WTC11 (cell line): Measurements from ENCODE around the gene BRI3BP. TPM values are rescaled to one million over a fixed set of nuclear protein-coding genes. Genes with fewer than 3 reads are reported as not detected.

Source experiments
- ATAC-seq: fragments of 200-7000 bp; cut with Tn5 transposase; 2 replicates; pipeline ENCODE4 v1.10.0; 2021; ENCODE audit warnings: mild to moderate bottlenecking, moderate library complexity
- CTCF ChIA-PET: fragments of 300-600 bp; sonication (Branson Sonifier 250); formaldehyde crosslinking; loops from one replicate; lab custom pipeline; 2021; ENCODE audit warnings: antibody characterized with exemption; lab: Charles Lee
- POLR2A ChIA-PET: fragments of 350-600 bp; sonication (Branson Sonifier 250); formaldehyde crosslinking; loops from one replicate; lab custom pipeline; 2021; ENCODE audit warnings: antibody characterized with exemption; lab: Charles Lee
- DNase-seq: peaks from one replicate; pipeline ENCODE4 v3.0.0; 2021; ENCODE audit warnings: low spot score
- H3K27ac Mint-ChIP-seq: 2 replicates; pipeline ENCODE4 v1.8.0; 2021; ENCODE audit warnings: mixed read lengths
- H3K27me3 Mint-ChIP-seq: 2 replicates; pipeline ENCODE4 v1.8.0; 2021; ENCODE audit warnings: low read depth, mild to moderate bottlenecking, moderate library complexity, mixed read lengths
- H3K36me3 Mint-ChIP-seq: 2 replicates; pipeline ENCODE4 v1.8.0; 2021; ENCODE audit warnings: mixed read lengths
- H3K4me1 Mint-ChIP-seq: 2 replicates; pipeline ENCODE4 v1.8.0; 2022; ENCODE audit warnings: mixed read lengths
- H3K4me3 Mint-ChIP-seq: 2 replicates; pipeline ENCODE4 v1.8.0; 2021; ENCODE audit warnings: mild to moderate bottlenecking, moderate library complexity, mixed read lengths
- H3K9me3 Mint-ChIP-seq: 2 replicates; pipeline ENCODE4 v1.8.0; 2021; ENCODE audit warnings: mixed read lengths
- AR ChIP-seq: fragments of 250-450 bp; sonication (Bioruptor Pico); IDR thresholded peaks from 2 replicates; pipeline ENCODE4 v1.9.0; 2021; ENCODE audit warnings: mild to moderate bottlenecking
- CDX4 ChIP-seq: fragments of 250-450 bp; sonication (Bioruptor Pico); IDR thresholded peaks from 2 replicates; pipeline ENCODE4 v1.9.0; 2021; ENCODE audit warnings: moderate library complexity, mild to moderate bottlenecking, inconsistent platforms, borderline replicate concordance
- CREM ChIP-seq: sonication (generic); formaldehyde crosslinking; IDR thresholded peaks from 2 replicates; pipeline ENCODE4 v1.8.1; 2022; ENCODE audit warnings: mild to moderate bottlenecking, missing genetic modification reagents, moderate library complexity
- E2F5 ChIP-seq: sonication (generic); formaldehyde crosslinking; IDR thresholded peaks from 2 replicates; pipeline ENCODE4 v1.8.1; 2022; ENCODE audit warnings: mild to moderate bottlenecking, moderate library complexity, missing genetic modification reagents
- EMX1 ChIP-seq: fragments of 250-450 bp; sonication (Bioruptor Pico); IDR thresholded peaks from 2 replicates; pipeline ENCODE4 v1.8.0; 2021; ENCODE audit warnings: mild to moderate bottlenecking
- FOXJ3 ChIP-seq: sonication (generic); formaldehyde crosslinking; IDR thresholded peaks from 2 replicates; pipeline ENCODE4 v1.9.0; 2021; ENCODE audit warnings: missing genetic modification reagents, mild to moderate bottlenecking, borderline replicate concordance
- FOXP1 ChIP-seq: sonication (generic); formaldehyde crosslinking; IDR thresholded peaks from 2 replicates; pipeline ENCODE4 v1.8.0; 2022; ENCODE audit warnings: missing genetic modification reagents, mild to moderate bottlenecking, moderate library complexity, borderline replicate concordance
- FOXP4 ChIP-seq: sonication (generic); formaldehyde crosslinking; IDR thresholded peaks from 2 replicates; pipeline ENCODE4 v1.8.0; 2022; ENCODE audit warnings: mild to moderate bottlenecking, missing genetic modification reagents
- GABPB1 ChIP-seq: sonication (generic); formaldehyde crosslinking; IDR thresholded peaks from 2 replicates; pipeline ENCODE4 v1.8.1; 2023; ENCODE audit warnings: mild to moderate bottlenecking, missing genetic modification reagents
- HMGA2 ChIP-seq: fragments of 250-450 bp; sonication (Bioruptor Pico); IDR thresholded peaks from 2 replicates; pipeline ENCODE4 v1.4.0; 2021; ENCODE audit warnings: mild to moderate bottlenecking, moderate library complexity
- MAX ChIP-seq: sonication (generic); formaldehyde crosslinking; IDR thresholded peaks from 2 replicates; pipeline ENCODE4 v1.8.0; 2022; ENCODE audit warnings: mild to moderate bottlenecking, missing genetic modification reagents
- MYBL2 ChIP-seq: sonication (generic); formaldehyde crosslinking; IDR thresholded peaks from 2 replicates; pipeline ENCODE4 v1.8.1; 2023; ENCODE audit warnings: mild to moderate bottlenecking, moderate library complexity, missing genetic modification reagents
- NFATC4 ChIP-seq: fragments of 250-450 bp; sonication (Bioruptor Pico); IDR thresholded peaks from 2 replicates; pipeline ENCODE4 v1.9.0; 2021; ENCODE audit warnings: mild to moderate bottlenecking
- NR2C2 ChIP-seq: sonication (generic); formaldehyde crosslinking; IDR thresholded peaks from 2 replicates; pipeline ENCODE4 v1.8.0; 2022; ENCODE audit warnings: mild to moderate bottlenecking, missing genetic modification reagents
- NR3C1 ChIP-seq: sonication (generic); formaldehyde crosslinking; conservative IDR thresholded peaks from 2 replicates; pipeline ENCODE4 v1.8.1; 2023; ENCODE audit warnings: low read depth, mild to moderate bottlenecking, missing genetic modification reagents
- PREB ChIP-seq: sonication (generic); formaldehyde crosslinking; IDR thresholded peaks from 2 replicates; pipeline ENCODE4 v1.8.1; 2022; ENCODE audit warnings: mild to moderate bottlenecking, missing genetic modification reagents, moderate library complexity, borderline replicate concordance
- RORB ChIP-seq: fragments of 250-450 bp; sonication (Bioruptor Pico); IDR thresholded peaks from 2 replicates; pipeline ENCODE4 v1.9.0; 2021; ENCODE audit warnings: mild to moderate bottlenecking
- ZBTB21 ChIP-seq: sonication (generic); formaldehyde crosslinking; IDR thresholded peaks from 2 replicates; pipeline ENCODE4 v1.8.1; 2023; ENCODE audit warnings: mild to moderate bottlenecking, missing genetic modification reagents, borderline replicate concordance
- ZBTB43 ChIP-seq: sonication (generic); formaldehyde crosslinking; IDR thresholded peaks from 2 replicates; pipeline ENCODE4 v1.8.1; 2023; ENCODE audit warnings: mild to moderate bottlenecking, missing genetic modification reagents
- ZNF281 ChIP-seq: sonication (generic); formaldehyde crosslinking; IDR thresholded peaks from 2 replicates; pipeline ENCODE4 v1.8.0; 2023; ENCODE audit warnings: mild to moderate bottlenecking, missing genetic modification reagents
- ZNF512 ChIP-seq: sonication (generic); formaldehyde crosslinking; IDR thresholded peaks from 2 replicates; pipeline ENCODE4 v1.8.1; 2022; ENCODE audit warnings: missing genetic modification reagents, borderline replicate concordance
- total RNA-seq: library from RNA; stranded (reverse); gene quantifications from 3 replicates; pipeline ENCODE4 v1.2.3, GENCODE V29; 2021

The BRI3BP gene
- total RNA-seq, 1 experiment from 2014 or later: 11.9 TPM

GRCh38 chr12:125015680-125016310 lies 22.4 kb downstream of the BRI3BP start (continued):
- TF ChIP-seq NR3C1 (no peak), ZBTB43 (CRISPR knock-in tag) (no peak), NFATC4 (no peak), FOXP4 (CRISPR knock-in tag) (no peak), FOXP1 (no peak), ZNF512 (CRISPR knock-in tag) (no peak), MAX (CRISPR knock-in tag) (no peak), RORB (CRISPR knock-in tag) (no peak), EMX1 (CRISPR knock-in tag) (no peak)

- POLR2A ChIA-PET: no interaction called here
- H3K27ac Mint-ChIP-seq: no peak overlapping the region; the same call in 1 of the 2 replicates
- TF ChIP-seq CREM (CRISPR knock-in tag): no peak
- no peak for TF ChIP-seq ZNF281 (CRISPR knock-in tag)
- TF ChIP-seq CDX4: no peak
- TF ChIP-seq MYBL2: no peak
- no peak for TF ChIP-seq ZBTB43 (CRISPR knock-in tag)
- no peak for TF ChIP-seq NR2C2 (CRISPR knock-in tag)
- TF ChIP-seq AR: no peak
- TF ChIP-seq FOXJ3 (CRISPR knock-in tag): no peak
- no peak for TF ChIP-seq E2F5
- TF ChIP-seq PREB (CRISPR knock-in tag): no peak
- TF ChIP-seq HMGA2 (CRISPR knock-in tag): no peak
- TF ChIP-seq ZBTB21 (CRISPR knock-in tag): no peak
- TF ChIP-seq GABPB1 (CRISPR knock-in tag): no peak
These were observed 24.4 kb downstream of the BRI3BP start for GRCh38 chr12:125017801-125018200.

More at GRCh38 chr12:125017801-125018200, 24.4 kb downstream of the BRI3BP start:
- no peak overlapping the region for H3K4me3 Mint-ChIP-seq
- no peak for DNase-seq
- H3K9me3 Mint-ChIP-seq: peaks cover 2% of the 10 kb centered on the region
- CTCF ChIA-PET: no interaction called here
- no peaks in the 10 kb centered on the region for H3K27me3 Mint-ChIP-seq
- peaks cover 34% of the 10 kb centered on the region for H3K36me3 Mint-ChIP-seq
- ATAC-seq: no peak
- H3K4me1 Mint-ChIP-seq: no peaks in the 10 kb centered on the region
